Measurements from ENCODE around the gene ARL13A. TPM values are rescaled to one million over a fixed set of nuclear protein-coding genes. Genes with fewer than 3 reads are reported as not detected.
"Not testable (repeated sequence)": the region's sequence is repeated elsewhere in the genome, so short reads cannot be mapped to it uniquely, and the experiment has no call there.

The ARL13A gene
- total and polyA plus RNA-seq, 2 of the 8 experiments (the other 6 are each of a cell fraction or from before 2014, with no cell fraction given): not detected

DNA sequence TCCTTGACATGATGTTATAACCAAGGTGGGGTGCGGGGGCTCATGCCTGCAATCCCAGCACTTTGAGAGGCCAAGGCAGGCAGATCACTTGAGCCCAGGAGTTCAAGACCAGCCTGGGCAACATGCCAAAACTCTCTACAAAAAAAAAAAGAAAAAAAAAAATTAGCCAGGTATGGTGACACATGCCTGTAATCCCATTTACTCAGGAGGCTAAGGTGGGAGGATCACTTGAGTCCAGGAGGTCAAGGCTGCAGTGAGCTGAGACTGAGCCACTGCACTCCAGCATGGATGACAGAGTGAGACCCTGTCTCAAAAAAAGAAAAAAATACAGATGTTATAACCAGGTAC is 12.0 kb downstream of the ARL13A start:
- FAIRE-seq; CTCF ChIA-PET (ENCODE audit: partially characterized antibody): not testable (repeated sequence)

More for the DNA sequence above, 12.0 kb downstream of the ARL13A start:
- not testable (repeated sequence) for H3K56ac ChIP-seq (replicated peaks; ENCODE audit: insufficient read length, low read depth, low read length); H4K91ac ChIP-seq (replicated peaks; ENCODE audit: insufficient read length, low read length); DNase-seq (ENCODE audit: low read depth in 1 of 2, low spot score in 2 of 2); H3K4me3 ChIP-seq (ENCODE audit: extremely low read depth in 1 of 4, insufficient read depth in 2 of 4, low read depth in 3 of 4, low read length in 4 of 4); H3K9me3 ChIP-seq (ENCODE audit: insufficient read depth in 2 of 2, low read depth in 1 of 2, low read length in 1 of 2); H4K20me1 ChIP-seq (replicated peaks in 1 of 2; ENCODE audit: control insufficient read depth in 1 of 2, insufficient read depth in 2 of 2, low read length in 2 of 2); H2AFZ ChIP-seq (ENCODE audit: low read length); H2BK12ac ChIP-seq (ENCODE audit: low read depth, low read length); H3K23me2 ChIP-seq (ENCODE audit: low read depth, low read length); H3K23ac ChIP-seq (ENCODE audit: insufficient read length); H2BK15ac ChIP-seq (ENCODE audit: low read length); H2BK120ac ChIP-seq (replicated peaks; ENCODE audit: low read depth, low read length); H2BK5ac ChIP-seq (ENCODE audit: low read depth, low read length); H2BK20ac ChIP-seq (ENCODE audit: low read length); H3K27ac ChIP-seq (ENCODE audit: low read depth, low read length); H4K5ac ChIP-seq (ENCODE audit: insufficient read length, low read depth, low read length); H3K79me1 ChIP-seq (ENCODE audit: low read depth, low read length); H4K8ac ChIP-seq (ENCODE audit: extremely low read depth, insufficient read depth, low read length); H3K27me3 ChIP-seq (replicated peaks in 1 of 4; ENCODE audit: control insufficient read depth in 3 of 4, extremely low read depth in 1 of 4, insufficient read depth in 3 of 4, low read length in 3 of 4); H3K18ac ChIP-seq (ENCODE audit: extremely low read depth, low read length); H3K79me2 ChIP-seq (ENCODE audit: control insufficient read depth in 1 of 2, insufficient read depth in 2 of 2, low read length in 2 of 2); H3K4me1 ChIP-seq (replicated peaks in 1 of 4; ENCODE audit: control insufficient read depth in 3 of 4, insufficient read depth in 4 of 4, low read length in 3 of 4); H3K9ac ChIP-seq (replicated peaks in 1 of 4; ENCODE audit: extremely low read depth in 1 of 4, low read depth in 3 of 4, low read length in 3 of 4); H3K4ac ChIP-seq (replicated peaks; ENCODE audit: insufficient read length, low read depth, low read length); H2AK5ac ChIP-seq (ENCODE audit: low read depth, low read length); H3K14ac ChIP-seq (ENCODE audit: insufficient read length); H3K36me3 ChIP-seq (ENCODE audit: control insufficient read depth in 2 of 4, insufficient read depth in 4 of 4, low read length in 3 of 4); H3K4me2 ChIP-seq (ENCODE audit: insufficient read depth in 1 of 2, low read depth in 2 of 2, low read length in 2 of 2)
- POLR2A ChIA-PET (ENCODE audit: partially characterized antibody): interaction anchor here (0.5 kb wide), 1 partner anchor 306 kb away, joined by 3 read pairs; no protein-coding TSS in a partner anchor
- 100% methylated on average over 1 of the region's 1 CpG; no CpG with 5 or more reads in 1 of the 2 experiments for WGBS, 2 experiments (ENCODE audit: extremely low coverage in 1 of 2, insufficient coverage in 1 of 2, insufficient read length in 1 of 2, insufficient replicate concordance in 2 of 2, low coverage in 1 of 2, low lambda C conversion rate in 2 of 2, missing lambda C conversion rate in 1 of 2)

Measured in H1 (cell line).